Measurements from ENCODE around the gene PAPOLA. TPM values are rescaled to one million over a fixed set of nuclear protein-coding genes. Genes with fewer than 3 reads are reported as not detected.

The PAPOLA gene
- total RNA-seq, 4 donors from 2014 or later, result 171 to 234 (median 174) TPM

DNA sequence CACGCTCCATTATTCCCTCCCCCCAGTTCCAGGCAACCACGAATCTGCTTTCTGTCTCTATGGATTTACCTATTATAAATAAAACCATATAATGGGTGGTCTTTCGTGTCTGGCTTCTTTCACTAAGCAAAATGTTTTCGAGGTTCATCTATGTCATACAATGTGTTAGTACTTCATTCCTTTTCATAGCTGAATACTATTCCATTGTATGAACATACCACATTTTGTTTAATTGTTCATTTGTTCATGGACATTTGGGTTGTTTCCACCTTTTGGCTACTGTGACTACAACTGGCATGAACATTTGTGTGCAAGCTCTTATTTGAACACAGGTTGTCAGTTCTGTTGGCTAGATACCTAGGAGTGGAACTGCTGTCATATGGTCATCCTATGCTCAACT, 12.9 kb upstream of the PAPOLA start:
- Histone ChIP-seq H3K36me3 (no peaks in the 10 kb centered on the region), H3K9me3 (no peaks in the 10 kb centered on the region), H3K27me3 (no peaks in the 10 kb centered on the region), H3K4me1 (no peaks in the 10 kb centered on the region), H3K4me3 (replicated peaks in 1 of 3) (no peak overlapping the region), H3K27ac (no peak overlapping the region)
- intact Hi-C loops (cut with DNase I), result no loop called here
- no peak for DNase-seq
- TF ChIP-seq POLR2A (IDR thresholded peaks at IDR 0.05), result no peak
- TF ChIP-seq, protein P1, sequence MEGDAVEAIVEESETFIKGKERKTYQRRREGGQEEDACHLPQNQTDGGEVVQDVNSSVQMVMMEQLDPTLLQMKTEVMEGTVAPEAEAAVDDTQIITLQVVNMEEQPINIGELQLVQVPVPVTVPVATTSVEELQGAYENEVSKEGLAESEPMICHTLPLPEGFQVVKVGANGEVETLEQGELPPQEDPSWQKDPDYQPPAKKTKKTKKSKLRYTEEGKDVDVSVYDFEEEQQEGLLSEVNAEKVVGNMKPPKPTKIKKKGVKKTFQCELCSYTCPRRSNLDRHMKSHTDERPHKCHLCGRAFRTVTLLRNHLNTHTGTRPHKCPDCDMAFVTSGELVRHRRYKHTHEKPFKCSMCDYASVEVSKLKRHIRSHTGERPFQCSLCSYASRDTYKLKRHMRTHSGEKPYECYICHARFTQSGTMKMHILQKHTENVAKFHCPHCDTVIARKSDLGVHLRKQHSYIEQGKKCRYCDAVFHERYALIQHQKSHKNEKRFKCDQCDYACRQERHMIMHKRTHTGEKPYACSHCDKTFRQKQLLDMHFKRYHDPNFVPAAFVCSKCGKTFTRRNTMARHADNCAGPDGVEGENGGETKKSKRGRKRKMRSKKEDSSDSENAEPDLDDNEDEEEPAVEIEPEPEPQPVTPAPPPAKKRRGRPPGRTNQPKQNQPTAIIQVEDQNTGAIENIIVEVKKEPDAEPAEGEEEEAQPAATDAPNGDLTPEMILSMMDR (IDR thresholded peaks at IDR 0.05), result no peak
- WGBS, 2 donors, result 88 to 89% methylated on average over 4 of the region's 4 CpGs

DNA sequence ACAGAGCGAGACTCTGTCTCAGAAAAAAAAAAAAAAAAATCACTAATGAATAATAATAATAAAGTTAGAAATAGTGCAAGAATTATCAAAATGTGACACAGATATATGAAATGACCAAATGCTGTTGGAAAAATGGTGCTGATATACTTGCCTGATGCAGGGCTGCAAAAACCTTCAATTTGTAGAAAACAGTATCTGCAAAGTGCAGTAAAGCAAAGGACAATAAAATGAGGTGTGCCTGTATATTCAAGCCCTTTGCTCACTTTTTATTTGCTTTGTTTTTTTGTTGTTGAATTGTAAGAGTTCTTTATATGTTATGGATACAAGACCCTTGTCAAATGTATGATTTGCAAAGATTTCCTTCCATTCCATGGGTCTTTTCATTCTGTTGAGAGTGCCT, 9.0 kb upstream of the PAPOLA start:
- no peaks in the 10 kb centered on the region for H3K27me3 ChIP-seq
- intact Hi-C loops (cut with DNase I), result no loop called here
- H3K9me3 ChIP-seq, result no peaks in the 10 kb centered on the region
- no peak for DNase-seq
- H3K27ac ChIP-seq, result no peak overlapping the region
- TF ChIP-seq, protein P1 (IDR thresholded peaks at IDR 0.05), result no peak
- TF ChIP-seq POLR2A (IDR thresholded peaks at IDR 0.05), result no peak
- no peaks in the 10 kb centered on the region for H3K4me1 ChIP-seq
- H3K36me3 ChIP-seq, result no peaks in the 10 kb centered on the region
- WGBS, 2 donors, result 93 to 100% methylated on average over 1 of the region's 1 CpG
- H3K4me3 ChIP-seq (replicated peaks in 1 of 3), result no peak overlapping the region

DNA sequence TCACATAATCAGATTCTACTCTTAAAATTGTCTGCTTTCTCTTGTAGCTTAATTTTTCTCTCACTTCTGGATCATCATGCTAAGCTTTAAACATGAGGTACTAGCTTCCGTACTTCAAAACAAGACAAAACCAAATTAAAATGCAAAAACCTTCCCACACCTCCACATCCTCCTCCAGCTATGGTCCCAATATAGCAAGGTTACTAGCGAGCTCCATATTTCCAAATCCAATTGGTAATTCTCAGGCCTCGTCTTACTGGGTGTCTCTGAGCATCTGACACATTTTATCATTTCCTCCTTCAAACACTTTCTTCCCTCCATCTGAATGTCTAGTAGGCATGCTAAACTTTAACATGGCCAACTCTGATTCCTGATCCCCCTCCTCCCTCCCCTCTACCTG, 7.9 kb upstream of the PAPOLA start:
- no peak for TF ChIP-seq POLR2A (IDR thresholded peaks at IDR 0.05)
- TF ChIP-seq, protein P1 (IDR thresholded peaks at IDR 0.05), result no peak
- intact Hi-C loops (cut with DNase I), result no loop called here
- no peak overlapping the region for H3K27ac ChIP-seq
- no peaks in the 10 kb centered on the region for H3K27me3 ChIP-seq
- WGBS, 2 donors, result 93 to 96% methylated on average over 3 of the region's 3 CpGs
- H3K4me1 ChIP-seq, result no peaks in the 10 kb centered on the region
- H3K36me3 ChIP-seq, result no peaks in the 10 kb centered on the region
- DNase-seq, result no peak
- H3K9me3 ChIP-seq, result no peaks in the 10 kb centered on the region
- no peak overlapping the region for H3K4me3 ChIP-seq (replicated peaks in 1 of 3)

DNA sequence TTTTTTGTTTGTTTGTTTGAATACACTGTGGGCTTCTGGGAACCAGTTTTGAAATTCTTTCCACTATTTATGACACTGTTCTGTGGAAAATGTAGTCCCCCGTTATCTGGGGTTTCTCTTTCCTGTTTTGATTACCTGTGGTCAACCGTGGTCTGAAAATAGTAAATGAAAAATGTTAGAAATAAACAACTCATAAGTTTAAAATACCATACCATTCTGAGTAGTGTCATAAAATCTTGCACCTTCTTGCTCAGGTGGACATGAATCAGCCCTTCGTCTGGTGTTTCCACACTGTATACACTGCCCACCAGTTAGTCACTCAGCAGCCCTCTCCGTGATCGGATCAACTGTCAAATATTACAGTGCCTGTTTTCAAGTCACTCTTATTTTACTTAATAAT, 5.1 kb upstream of the PAPOLA start:
- intact Hi-C loops (cut with DNase I), result no loop called here
- 80 to 85% methylated on average over 5 of the region's 5 CpGs for WGBS, 2 donors

DNA sequence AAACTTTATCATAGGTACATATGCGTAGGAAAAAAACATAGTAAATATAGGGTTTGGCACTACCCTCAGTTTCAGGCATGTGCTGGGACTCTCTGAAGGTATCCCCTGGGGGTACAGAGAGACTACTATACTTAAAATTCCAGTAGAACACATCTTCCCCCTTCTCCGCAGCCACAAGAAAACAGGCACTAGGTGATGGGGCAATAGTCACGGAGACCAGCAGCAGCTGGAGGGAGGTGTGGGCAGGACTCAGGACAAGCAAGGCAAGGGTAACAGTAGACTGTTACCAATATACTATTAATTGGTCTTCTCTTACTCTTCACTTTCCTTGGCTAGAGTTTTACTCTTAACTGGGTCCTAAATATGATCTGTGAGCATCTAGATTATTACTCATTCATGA, 4.6 kb upstream of the PAPOLA start:
- Histone ChIP-seq H3K9me3 (no peaks in the 10 kb centered on the region), H3K27me3 (no peaks in the 10 kb centered on the region), H3K4me1 (peaks cover 0 to 7% of the 10 kb centered on the region in 2 donors), H3K27ac (no peak overlapping the region), H3K4me3 (replicated peaks in 1 of 3) (no peak overlapping the region), H3K36me3 (no peaks in the 10 kb centered on the region)
- 76% methylated on average over 3 of the region's 3 CpGs for WGBS, 2 donors
- TF ChIP-seq, protein P1 (IDR thresholded peaks at IDR 0.05), result no peak
- no peak for TF ChIP-seq POLR2A (IDR thresholded peaks at IDR 0.05)
- no peak for DNase-seq
- intact Hi-C loops (cut with DNase I), result no loop called here

More for the DNA sequence above, 5.1 kb upstream of the PAPOLA start:
- Histone ChIP-seq H3K4me3 (replicated peaks in 1 of 3) (no peak overlapping the region), H3K27me3 (no peaks in the 10 kb centered on the region), H3K4me1 (peaks cover 0 to 7% of the 10 kb centered on the region in 2 donors), H3K9me3 (no peaks in the 10 kb centered on the region), H3K36me3 (no peaks in the 10 kb centered on the region), H3K27ac (no peak overlapping the region)
- TF ChIP-seq, protein P1 (IDR thresholded peaks at IDR 0.05), result no peak
- TF ChIP-seq POLR2A (IDR thresholded peaks at IDR 0.05), result no peak
- no peak for DNase-seq

Measured in thyroid gland (tissue), 4 donors.